HepG2 (cell line): ENCODE measurements around the gene ARHGEF12. TPM values are rescaled to one million over a fixed set of nuclear protein-coding genes. Genes with fewer than 3 reads are reported as not detected.

ENCODE experiments used
- ATAC-seq: fragments of 200-7000 bp; cut with Tn5 transposase; 3 replicates; pipeline ENCODE4 v1.9.1; 2020; ENCODE audit warnings: mild to moderate bottlenecking, moderate library complexity
- BruUV-seq: library from RNA; stranded (reverse); fragments of 400-500 nt; replicated peaks from 2 replicates; lab custom pipeline; 2021; lab: Mats Ljungman, UMichigan
- CTCF ChIA-PET: fragments of 300-600 bp; formaldehyde crosslinking; extraction: SDS; loops from one replicate; lab custom pipeline; 2021; ENCODE audit warnings: low total read pairs, inconsistent platforms, low intra/inter-chr PET ratio; lab: Yijun Ruan, JAX
- POLR2A ChIA-PET: fragments of 350-600 bp; sonication (Branson Sonifier 250); formaldehyde crosslinking; loops from one replicate; lab custom pipeline; 2020; ENCODE audit warnings: antibody characterized with exemption, inconsistent platforms; lab: Yijun Ruan, JAX
- DNase-seq: peaks from one replicate; pipeline ENCODE4 v3.0.0-alpha.2; 2015; ENCODE audit warnings: low spot score
- FAIRE-seq: peaks from 3 replicates; lab custom pipeline; 2011; peaks lifted over from hg19 to GRCh38; lab: Jason Lieb, UNC
- H2AFZ ChIP-seq: one replicate; pipeline ENCODE4 v1.6.1; 2011; ENCODE audit warnings: low read length, inconsistent platforms
- H3K27ac ChIP-seq: fragments of 300-600 bp; 3 replicates; pipeline ENCODE4 v1.8.0; 2011; ENCODE audit warnings: mixed run types, mild to moderate bottlenecking, mixed read lengths, low read length, inconsistent platforms; ENCODE audit not compliant: insufficient read depth; ENCODE audit errors: extremely low read length
- H3K27me3 ChIP-seq, 2 experiments: fragments of 200-600 bp in 1 of 2; 2 replicates in 1 of 2; 3 replicates in 1 of 2; pipeline versions ENCODE4 v1.6.0 to v1.8.0; 2011; ENCODE audit warnings: low read length in 2 of 2, mild to moderate bottlenecking in 2 of 2, moderate library complexity in 2 of 2, inconsistent platforms in 1 of 2; ENCODE audit not compliant: insufficient read depth in 2 of 2, control insufficient read depth in 1 of 2
- H3K36me3 ChIP-seq, 2 experiments: fragments of 200-600 bp in 1 of 2; replicated peaks in 1 of 2; 2 replicates in 1 of 2; 3 replicates in 1 of 2; pipeline versions ENCODE4 v1.5.1 to v1.8.0; 2011; ENCODE audit warnings: low read length in 2 of 2, inconsistent platforms in 1 of 2; ENCODE audit not compliant: insufficient read depth in 2 of 2, control insufficient read depth in 1 of 2
- H3K4me1 ChIP-seq: 2 replicates; pipeline ENCODE4 v1.5.1; 2012; ENCODE audit warnings: low read length, inconsistent platforms; ENCODE audit not compliant: insufficient read depth
- H3K4me2 ChIP-seq: 2 replicates; pipeline ENCODE4 v1.6.0; 2011; ENCODE audit warnings: low read depth, low read length, inconsistent platforms
- H3K4me3 ChIP-seq, 3 experiments: fragments of 200-600 bp in 1 of 3; sonication (generic), shearing (Covaris generic) in 1 of 3; replicated peaks in 1 of 3; 2 replicates each; pipeline ENCODE4 v1.5.1; 2011 to 2016; ENCODE audit warnings: low read length in 3 of 3, inconsistent platforms in 2 of 3, low read depth in 2 of 3, mild to moderate bottlenecking in 2 of 3, control low read depth in 1 of 3, mixed read lengths in 1 of 3; ENCODE audit not compliant: insufficient read depth in 1 of 3
- H3K79me2 ChIP-seq: one replicate; pipeline ENCODE4 v1.6.1; 2011; ENCODE audit warnings: low read length, inconsistent platforms; ENCODE audit not compliant: insufficient read depth
- H3K9ac ChIP-seq: 2 replicates; pipeline ENCODE4 v1.6.0; 2011; ENCODE audit warnings: mild to moderate bottlenecking, low read depth, low read length, inconsistent platforms; ENCODE audit not compliant: insufficient read depth
- H3K9me3 ChIP-seq: 2 replicates; pipeline ENCODE4 v1.5.1; 2012; ENCODE audit warnings: mild to moderate bottlenecking, low read length
- H4K20me1 ChIP-seq: 2 replicates; pipeline ENCODE4 v1.6.0; 2011; ENCODE audit warnings: inconsistent platforms, mild to moderate bottlenecking, low read length, moderate library complexity; ENCODE audit not compliant: insufficient read depth
- MAFK ChIP-seq, 2 experiments: IDR thresholded peaks in 1 of 2; conservative IDR thresholded peaks in 1 of 2; 2 replicates each; pipeline ENCODE4 v1.6.1; 2011; ENCODE audit warnings: improper control_type of control experiment in 2 of 2, low read length in 2 of 2
- in situ Hi-C: cut with HindIII; loops from 2 replicates; pipeline ENCODE4 v1.10.0; 2017; ENCODE audit warnings: low pct_unique_long_range_greater_than_20kb; ENCODE audit not compliant: extremely low pct_ligation_motif_present
- intact Hi-C: fragments of 100-400 bp; cut with micrococcal nuclease; formaldehyde crosslinking; loops from one replicate; pipeline ENCODE4 v1.10.0; 2022; ENCODE audit not compliant: unreplicated experiment
- polyA plus RNA-seq, 8 experiments: library from polyadenylated mRNA; depleted of rRNA in 3 of 8; stranded (reverse) in 7 of 8; unstranded in 1 of 8; fragments of >200 nt; fragmentation: Illumina TruSeq in 4 of 8; extraction: Trizol in 4 of 8; gene quantifications; 2 replicates each; pipeline versions ENCODE4 v1.2.1 to v1.2.3, GENCODE V29; 2011 to 2016; ENCODE audit warnings: low read depth in 4 of 8, missing spikeins in 1 of 8, mixed read lengths in 1 of 8; ENCODE audit not compliant: insufficient read depth in 1 of 8
- total RNA-seq, 5 experiments: library from RNA; depleted of rRNA; stranded (reverse); fragments of >200 nt; fragmentation: Illumina TruSeq; extraction: Trizol; gene quantifications; 2 replicates each; pipeline ENCODE4 v1.2.3, GENCODE V29; 2016; ENCODE audit warnings: low read depth in 1 of 5
- TF ChIP-seq, protein P1 (sequence below): sonication (generic); formaldehyde crosslinking; IDR thresholded peaks from one replicate; pipeline ENCODE4 v1.5.1; 2020; ENCODE audit warnings: mild to moderate bottlenecking, missing genetic modification reagents; ENCODE audit errors: not compliant biosample characterization

The ARHGEF12 gene
- total and polyA plus RNA-seq, 2 of the 13 experiments (the other 11 are each of a cell fraction or from before 2014, with no cell fraction given): 17.9 to 54.4 TPM

DNA sequence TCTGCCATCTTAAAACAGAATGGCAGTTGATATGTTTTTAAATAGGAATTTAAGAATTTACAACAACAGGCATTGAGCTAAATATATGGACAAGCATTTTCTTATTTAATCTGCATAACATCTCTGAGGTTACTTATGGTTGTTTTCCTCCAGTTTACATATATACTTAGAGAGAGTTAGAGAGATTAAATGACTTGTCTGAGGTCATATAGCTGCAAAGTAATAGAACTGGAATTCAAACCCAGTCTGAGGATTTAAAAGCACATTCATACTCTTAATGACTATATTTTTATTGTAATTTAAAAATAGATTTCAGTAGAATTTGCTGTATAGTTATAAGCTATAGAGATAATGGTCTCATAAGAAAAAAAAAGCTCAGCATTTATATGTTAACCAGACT, 93.9 kb downstream of the ARHGEF12 start:
- H3K4me3 ChIP-seq: no peak overlapping the region
- ATAC-seq: no peak
- H4K20me1 ChIP-seq: no peaks in the 10 kb centered on the region
- ChIA-PET CTCF (no interaction called here), POLR2A (no interaction called here)
- H3K27me3 ChIP-seq: no peaks in the 10 kb centered on the region
- no peaks in the 10 kb centered on the region for H3K79me2 ChIP-seq
- H3K9ac ChIP-seq: no peak overlapping the region
- intact Hi-C loops (loop anchor here (5.0 kb wide), 1 partner anchor 93 kb away; the partner anchor contains the start of gene ARHGEF12), in situ Hi-C loops (no loop called here)
- no peak for DNase-seq
- no peak overlapping the region for H3K27ac ChIP-seq
- H3K9me3 ChIP-seq: no peaks in the 10 kb centered on the region
- no TSS peak for BruUV-seq
- no peak overlapping the region for H3K4me2 ChIP-seq
- H3K36me3 ChIP-seq: peaks cover 0 to 31% of the 10 kb centered on the region in 2 experiments; a peak in 4 of 5 replicates
- no peaks in the 10 kb centered on the region for H3K4me1 ChIP-seq
- 0 out of 4 replicates have a peak, but pooled peaks of 1 of the 2 experiments have one; percentile 11 for TF ChIP-seq MAFK (conservative IDR thresholded peaks at IDR 0.05 in 1 of 2, IDR thresholded peaks at IDR 0.05 in 1 of 2; ENCODE audit: low read length in 2 of 2)
- TF ChIP-seq, protein P1, sequence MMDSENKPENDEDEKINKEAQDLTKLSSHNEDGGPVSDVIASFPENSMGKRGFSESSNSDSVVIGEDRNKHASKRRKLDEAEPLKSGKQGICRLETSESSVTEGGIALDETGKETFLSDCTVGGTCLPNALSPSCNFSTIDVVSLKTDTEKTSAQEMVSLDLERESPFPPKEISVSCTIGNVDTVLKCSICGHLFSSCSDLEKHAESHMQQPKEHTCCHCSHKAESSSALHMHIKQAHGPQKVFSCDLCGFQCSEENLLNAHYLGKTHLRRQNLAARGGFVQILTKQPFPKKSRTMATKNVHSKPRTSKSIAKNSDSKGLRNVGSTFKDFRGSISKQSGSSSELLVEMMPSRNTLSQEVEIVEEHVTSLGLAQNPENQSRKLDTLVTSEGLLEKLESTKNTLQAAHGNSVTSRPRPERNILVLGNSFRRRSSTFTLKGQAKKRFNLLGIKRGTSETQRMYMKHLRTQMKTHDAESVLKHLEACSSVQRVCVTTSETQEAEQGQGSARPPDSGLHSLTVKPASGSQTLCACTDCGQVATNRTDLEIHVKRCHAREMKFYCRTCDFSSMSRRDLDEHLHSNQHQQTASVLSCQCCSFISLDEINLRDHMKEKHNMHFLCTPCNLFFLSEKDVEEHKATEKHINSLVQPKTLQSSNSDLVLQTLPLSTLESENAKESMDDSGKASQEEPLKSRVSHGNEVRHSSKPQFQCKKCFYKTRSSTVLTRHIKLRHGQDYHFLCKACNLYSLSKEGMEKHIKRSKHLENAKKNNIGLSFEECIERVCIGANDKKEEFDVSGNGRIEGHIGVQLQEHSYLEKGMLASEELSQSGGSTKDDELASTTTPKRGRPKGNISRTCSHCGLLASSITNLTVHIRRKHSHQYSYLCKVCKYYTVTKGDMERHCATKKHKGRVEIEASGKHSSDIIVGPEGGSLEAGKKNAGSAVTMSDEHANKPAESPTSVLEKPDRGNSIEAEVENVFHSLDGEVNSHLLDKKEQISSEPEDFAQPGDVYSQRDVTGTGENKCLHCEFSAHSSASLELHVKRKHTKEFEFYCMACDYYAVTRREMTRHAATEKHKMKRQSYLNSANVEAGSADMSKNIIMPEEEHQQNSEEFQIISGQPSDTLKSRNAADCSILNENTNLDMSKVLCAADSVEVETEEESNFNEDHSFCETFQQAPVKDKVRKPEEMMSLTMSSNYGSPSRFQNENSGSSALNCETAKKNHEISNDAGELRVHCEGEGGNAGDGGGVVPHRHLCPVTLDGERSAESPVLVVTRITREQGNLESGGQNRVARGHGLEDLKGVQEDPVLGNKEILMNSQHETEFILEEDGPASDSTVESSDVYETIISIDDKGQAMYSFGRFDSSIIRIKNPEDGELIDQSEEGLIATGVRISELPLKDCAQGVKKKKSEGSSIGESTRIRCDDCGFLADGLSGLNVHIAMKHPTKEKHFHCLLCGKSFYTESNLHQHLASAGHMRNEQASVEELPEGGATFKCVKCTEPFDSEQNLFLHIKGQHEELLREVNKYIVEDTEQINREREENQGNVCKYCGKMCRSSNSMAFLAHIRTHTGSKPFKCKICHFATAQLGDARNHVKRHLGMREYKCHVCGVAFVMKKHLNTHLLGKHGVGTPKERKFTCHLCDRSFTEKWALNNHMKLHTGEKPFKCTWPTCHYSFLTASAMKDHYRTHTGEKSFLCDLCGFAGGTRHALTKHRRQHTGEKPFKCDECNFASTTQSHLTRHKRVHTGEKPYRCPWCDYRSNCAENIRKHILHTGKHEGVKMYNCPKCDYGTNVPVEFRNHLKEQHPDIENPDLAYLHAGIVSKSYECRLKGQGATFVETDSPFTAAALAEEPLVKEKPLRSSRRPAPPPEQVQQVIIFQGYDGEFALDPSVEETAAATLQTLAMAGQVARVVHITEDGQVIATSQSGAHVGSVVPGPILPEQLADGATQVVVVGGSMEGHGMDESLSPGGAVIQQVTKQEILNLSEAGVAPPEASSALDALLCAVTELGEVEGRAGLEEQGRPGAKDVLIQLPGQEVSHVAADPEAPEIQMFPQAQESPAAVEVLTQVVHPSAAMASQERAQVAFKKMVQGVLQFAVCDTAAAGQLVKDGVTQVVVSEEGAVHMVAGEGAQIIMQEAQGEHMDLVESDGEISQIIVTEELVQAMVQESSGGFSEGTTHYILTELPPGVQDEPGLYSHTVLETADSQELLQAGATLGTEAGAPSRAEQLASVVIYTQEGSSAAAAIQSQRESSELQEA (CRISPR knock-in tag): no peak
- no peak for FAIRE-seq
- H2AFZ ChIP-seq: no peak overlapping the region
